ENCODE data around the gene WBP2. TPM values are rescaled to one million over a fixed set of nuclear protein-coding genes. Genes with fewer than 3 reads are reported as not detected.

Gene WBP2
- total and polyA plus RNA-seq, 2 of the 13 experiments (the other 11 are each of a cell fraction or from before 2014, with no cell fraction given): 29.2 to 29.5 TPM

GRCh38 chr17:75891605-75892555 is 36.7 kb upstream of the WBP2 start (continued):
- TF ChIP-seq, protein P1, sequence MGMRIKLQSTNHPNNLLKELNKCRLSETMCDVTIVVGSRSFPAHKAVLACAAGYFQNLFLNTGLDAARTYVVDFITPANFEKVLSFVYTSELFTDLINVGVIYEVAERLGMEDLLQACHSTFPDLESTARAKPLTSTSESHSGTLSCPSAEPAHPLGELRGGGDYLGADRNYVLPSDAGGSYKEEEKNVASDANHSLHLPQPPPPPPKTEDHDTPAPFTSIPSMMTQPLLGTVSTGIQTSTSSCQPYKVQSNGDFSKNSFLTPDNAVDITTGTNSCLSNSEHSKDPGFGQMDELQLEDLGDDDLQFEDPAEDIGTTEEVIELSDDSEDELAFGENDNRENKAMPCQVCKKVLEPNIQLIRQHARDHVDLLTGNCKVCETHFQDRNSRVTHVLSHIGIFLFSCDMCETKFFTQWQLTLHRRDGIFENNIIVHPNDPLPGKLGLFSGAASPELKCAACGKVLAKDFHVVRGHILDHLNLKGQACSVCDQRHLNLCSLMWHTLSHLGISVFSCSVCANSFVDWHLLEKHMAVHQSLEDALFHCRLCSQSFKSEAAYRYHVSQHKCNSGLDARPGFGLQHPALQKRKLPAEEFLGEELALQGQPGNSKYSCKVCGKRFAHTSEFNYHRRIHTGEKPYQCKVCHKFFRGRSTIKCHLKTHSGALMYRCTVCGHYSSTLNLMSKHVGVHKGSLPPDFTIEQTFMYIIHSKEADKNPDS (CRISPR knock-in tag; IDR thresholded peaks at IDR 0.05): peak; percentile 93
- no peak for TF ChIP-seq ZNF607 (CRISPR knock-in tag; IDR thresholded peaks at IDR 0.05; ENCODE audit: borderline replicate concordance)
- no peak for TF ChIP-seq MTA3 (CRISPR knock-in tag; IDR thresholded peaks at IDR 0.05)
- no peak for TF ChIP-seq NFIC (IDR thresholded peaks at IDR 0.05; ENCODE audit: low read length)
- no peak for TF ChIP-seq MAFG (CRISPR knock-in tag; IDR thresholded peaks at IDR 0.05)
- no peak for TF ChIP-seq ZNF350 (CRISPR knock-in tag; IDR thresholded peaks at IDR 0.05; ENCODE audit: borderline replicate concordance, low read depth)
- TF ChIP-seq ZNF788 (CRISPR knock-in tag; IDR thresholded peaks at IDR 0.05; ENCODE audit: borderline replicate concordance): peak; percentile 78
- 0 out of 2 replicates have a peak, but pooled peaks have one; percentile 60 for TF ChIP-seq KLF6 (CRISPR knock-in tag; IDR thresholded peaks at IDR 0.05)
- peak; percentile 56; the same call in 1 of the 2 replicates for TF ChIP-seq ZNF326 (CRISPR knock-in tag; IDR thresholded peaks at IDR 0.05; ENCODE audit: borderline replicate concordance)
- no peak; the same call in 1 of the 2 replicates for TF ChIP-seq ONECUT2 (CRISPR knock-in tag; IDR thresholded peaks at IDR 0.05)
- no peak for TF ChIP-seq MATR3 (CRISPR knock-in tag; IDR thresholded peaks at IDR 0.05)
- peak; percentile 51; the same call in 1 of the 2 replicates for TF ChIP-seq ZNF629 (CRISPR knock-in tag; conservative IDR thresholded peaks at IDR 0.05)
- TF ChIP-seq SYNCRIP (IDR thresholded peaks at IDR 0.05; ENCODE audit: insufficient read depth, low read depth, low read length): no peak
- TF ChIP-seq ZNF234 (CRISPR knock-in tag; conservative IDR thresholded peaks at IDR 0.05): no peak
- TF ChIP-seq, protein P2, sequence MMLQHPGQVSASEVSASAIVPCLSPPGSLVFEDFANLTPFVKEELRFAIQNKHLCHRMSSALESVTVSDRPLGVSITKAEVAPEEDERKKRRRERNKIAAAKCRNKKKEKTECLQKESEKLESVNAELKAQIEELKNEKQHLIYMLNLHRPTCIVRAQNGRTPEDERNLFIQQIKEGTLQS (CRISPR knock-in tag; IDR thresholded peaks at IDR 0.05): no peak
- no peak; the same call in 1 of the 2 replicates for TF ChIP-seq ZNF800 (CRISPR knock-in tag; IDR thresholded peaks at IDR 0.05)
- TF ChIP-seq, protein P3, sequence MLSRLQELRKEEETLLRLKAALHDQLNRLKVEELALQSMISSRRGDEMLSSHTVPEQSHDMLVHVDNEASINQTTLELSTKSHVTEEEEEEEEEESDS (CRISPR knock-in tag; IDR thresholded peaks at IDR 0.05; ENCODE audit: borderline replicate concordance): no peak
- TF ChIP-seq PCBP1 (IDR thresholded peaks at IDR 0.05; ENCODE audit: borderline replicate concordance, low read depth, low read length): no peak
- no peak for TF ChIP-seq MED8 (CRISPR knock-in tag; IDR thresholded peaks at IDR 0.05; ENCODE audit: insufficient replicate concordance)
- TF ChIP-seq ZNF550 (CRISPR knock-in tag; IDR thresholded peaks at IDR 0.05; ENCODE audit: borderline replicate concordance): no peak
- no peak for TF ChIP-seq ZNF776 (CRISPR knock-in tag; IDR thresholded peaks at IDR 0.05)
- no peak for TF ChIP-seq RELA (CRISPR knock-in tag; IDR thresholded peaks at IDR 0.05)
- TF ChIP-seq IKZF1 (IDR thresholded peaks at IDR 0.05): no peak
- no peak for TF ChIP-seq ZFP62 (CRISPR knock-in tag; IDR thresholded peaks at IDR 0.05)
- 0 out of 2 replicates have a peak, but pooled peaks have one; percentile 80 for TF ChIP-seq ZBTB34 (CRISPR knock-in tag; IDR thresholded peaks at IDR 0.05)

Data from HepG2 (cell line).